ENCODE measurements around the gene TH.
"Not testable (repeated sequence)": the region's sequence is repeated elsewhere in the genome, so short reads cannot be mapped to it uniquely, and the experiment has no call there.

Gene TH

DNA sequence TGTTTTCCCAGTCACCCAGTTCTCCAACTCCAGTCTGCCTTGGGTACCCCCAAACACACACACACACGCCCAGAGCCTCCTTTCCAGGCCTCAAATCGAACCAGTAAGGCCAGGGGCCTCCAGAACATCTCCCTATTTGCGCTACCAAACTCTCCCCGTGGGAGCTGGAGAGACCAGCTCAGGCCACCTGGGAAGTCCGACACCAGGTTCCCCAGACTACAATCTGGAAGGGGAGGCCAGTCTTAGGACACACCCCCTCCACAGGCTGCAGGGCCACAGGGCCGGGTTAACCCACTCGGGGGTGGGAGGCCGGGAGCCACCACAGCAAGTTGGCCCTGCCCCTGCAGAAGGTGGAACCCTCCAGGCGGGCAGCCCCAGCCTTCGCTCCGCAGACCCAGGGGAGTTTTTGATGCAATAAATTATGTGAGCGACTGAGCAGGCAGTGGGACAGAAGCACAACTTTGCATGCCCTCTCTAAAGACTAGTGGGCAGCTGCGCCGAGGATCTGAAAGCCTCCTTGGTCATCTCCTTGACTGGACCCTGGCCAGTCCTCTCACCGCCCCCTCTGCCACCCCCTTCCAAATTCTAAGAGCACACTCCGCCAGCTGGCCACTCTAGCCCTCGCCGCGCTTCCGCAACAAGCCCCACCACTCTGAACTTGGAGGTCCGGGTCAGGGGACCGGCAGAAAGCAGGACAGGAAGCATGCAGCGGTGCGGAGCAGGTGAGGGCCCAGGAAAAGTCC, 35.2 kb downstream of the TH start:
- in situ Hi-C loops (cut with MboI; ENCODE audit: low sequenced_read_pairs), result no loop called here

- in situ Hi-C loops (cut with MboI; ENCODE audit: low sequenced_read_pairs), result no loop called here
Measured at GRCh38 chr11:2135648-2136201, 35.9 kb downstream of the TH start.

GRCh38 chr11:2135018-2135569, 36.5 kb downstream of the TH start:
- in situ Hi-C loops (cut with MboI; ENCODE audit: low sequenced_read_pairs), result no loop called here

DNA sequence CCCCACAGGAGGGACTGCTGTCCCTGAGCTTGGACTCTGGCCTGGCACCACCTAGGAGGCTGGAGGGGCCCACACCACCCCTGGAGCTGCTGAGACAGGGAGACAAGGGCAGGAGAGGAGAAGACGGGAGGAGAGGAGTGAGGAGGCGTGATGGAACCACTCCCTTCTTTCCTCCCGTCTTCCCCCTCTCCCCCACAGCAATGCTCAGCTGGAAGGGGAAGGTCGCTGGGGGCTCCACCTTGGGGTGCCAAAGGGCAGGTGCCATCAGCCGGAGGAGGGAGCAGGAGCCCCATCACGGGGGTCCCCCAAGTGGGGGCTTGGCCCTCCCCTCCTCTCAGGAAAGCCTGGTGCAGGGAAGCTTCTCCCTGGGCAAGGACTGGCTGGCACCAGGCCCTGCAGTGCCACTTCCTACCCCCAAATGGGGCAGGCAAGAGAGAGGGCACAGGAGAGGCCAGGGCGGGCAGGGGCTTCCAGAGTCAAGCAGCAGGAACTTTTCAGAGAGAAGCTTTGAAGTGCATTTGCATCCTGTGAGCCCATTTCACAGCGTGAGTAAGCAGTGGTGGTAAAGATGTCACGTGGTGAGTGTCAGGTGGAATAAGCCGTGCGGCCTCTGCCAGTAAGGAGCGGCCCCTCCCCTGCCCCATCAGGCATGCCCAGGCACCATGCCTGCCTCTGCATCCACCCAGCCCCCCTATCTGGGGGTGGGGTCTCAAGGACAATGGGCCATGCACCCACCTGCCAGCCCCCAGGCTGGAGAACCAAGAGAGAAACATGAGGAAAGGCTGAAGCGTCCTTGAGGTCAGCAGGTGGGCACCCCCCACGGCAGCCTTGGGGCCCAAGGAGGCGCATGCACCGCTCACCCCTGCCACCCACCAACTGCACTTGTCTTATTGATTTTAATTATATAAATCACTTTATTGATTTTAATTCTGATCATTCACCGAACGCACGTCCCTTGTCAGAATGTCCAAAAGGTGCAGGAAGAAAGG, 37.3 kb downstream of the TH start:
- in situ Hi-C loops (cut with MboI; ENCODE audit: low sequenced_read_pairs), result no loop called here

- in situ Hi-C loops (cut with MboI; ENCODE audit: low sequenced_read_pairs), result no loop called here
Measured at GRCh38 chr11:2133241-2134021, 38.2 kb downstream of the TH start.

GRCh38 chr11:2132874-2133240, 38.8 kb downstream of the TH start:
- in situ Hi-C loops (cut with MboI; ENCODE audit: low sequenced_read_pairs), result no loop called here

GRCh38 chr11:2132246-2132645, 39.4 kb downstream of the TH start:
- in situ Hi-C loops (cut with MboI; ENCODE audit: low sequenced_read_pairs), result no loop called here

DNA sequence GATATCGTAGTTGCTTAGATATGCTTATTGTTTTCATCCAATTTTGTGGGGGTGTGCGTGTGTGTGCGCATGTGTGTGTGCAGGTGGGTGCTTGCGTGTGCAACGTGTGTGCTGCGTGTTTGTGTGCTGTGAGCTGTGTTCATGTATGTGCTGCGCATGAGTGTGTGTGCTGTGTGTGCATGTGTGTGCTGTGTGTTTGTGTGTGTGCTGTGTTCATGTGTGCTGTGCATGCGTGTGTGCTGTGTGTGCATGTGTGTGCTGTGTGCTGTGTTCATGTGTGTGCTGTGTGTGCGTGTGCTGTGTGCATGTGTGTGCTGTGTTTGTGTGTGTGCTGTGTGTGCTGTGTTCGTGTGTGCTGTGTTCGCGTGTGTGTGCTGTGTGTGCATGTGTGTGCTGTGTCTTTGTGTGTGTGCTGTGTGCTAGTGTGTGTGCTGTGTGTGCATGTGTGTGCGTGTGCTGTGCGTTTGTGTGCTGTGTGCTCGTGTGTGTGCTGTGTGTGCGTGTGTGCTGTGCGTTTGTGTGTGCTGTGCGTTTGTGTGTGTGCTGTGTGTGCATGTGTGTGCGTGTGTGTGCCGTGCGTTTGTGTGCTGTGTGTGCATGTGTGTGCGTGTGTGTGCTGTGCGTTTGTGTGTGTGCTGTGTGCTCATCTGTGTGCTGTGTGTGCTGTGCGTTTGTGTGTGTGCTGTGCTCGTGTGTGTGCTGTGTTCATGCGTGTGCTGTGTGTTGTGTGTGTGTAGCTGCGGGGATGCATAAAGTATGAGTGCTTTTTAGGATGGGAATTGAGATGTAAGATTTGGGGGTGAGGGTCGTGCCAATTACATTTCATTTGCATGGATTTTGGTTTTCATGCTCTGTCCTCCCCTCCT, 40.0 kb downstream of the TH start:
- in situ Hi-C loops (cut with MboI; ENCODE audit: low sequenced_read_pairs), result no loop called here

- in situ Hi-C loops (cut with MboI; ENCODE audit: low sequenced_read_pairs), result no loop called here
Measured at GRCh38 chr11:2130881-2131352, 40.7 kb downstream of the TH start.

DNA sequence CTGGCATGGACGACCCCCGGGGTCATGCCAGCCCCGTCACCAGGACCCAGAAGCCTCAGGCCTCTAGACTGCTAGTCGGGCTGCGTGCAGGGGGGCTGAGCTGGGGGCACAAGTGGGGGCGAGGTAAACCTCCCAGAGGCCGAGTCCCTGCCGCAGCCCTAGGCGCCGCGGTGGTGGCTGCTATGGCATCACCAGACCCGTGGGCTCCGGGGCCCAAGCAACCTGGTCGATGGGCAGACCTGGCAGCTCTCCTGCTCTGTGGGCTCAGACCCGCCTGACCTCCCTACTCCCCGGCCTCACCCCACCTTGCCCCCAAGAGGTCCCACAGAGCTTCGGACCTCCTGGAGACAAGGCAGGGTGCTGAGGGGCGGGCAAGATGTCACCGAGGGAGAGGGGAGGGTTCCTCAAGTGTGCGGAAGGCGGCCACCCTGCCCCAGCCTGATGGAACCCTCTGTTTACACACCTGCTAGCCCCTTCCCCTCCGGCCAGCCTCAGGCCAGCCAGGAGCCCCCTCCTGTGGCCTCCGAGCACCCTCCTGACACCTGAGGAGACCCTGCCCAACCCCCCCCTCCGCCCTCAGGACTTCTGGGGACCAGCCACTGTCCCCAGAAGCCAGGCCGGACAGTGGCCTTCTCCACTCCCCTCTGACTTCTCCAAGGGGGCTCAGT, 41.8 kb downstream of the TH start:
- in situ Hi-C loops (cut with MboI; ENCODE audit: low sequenced_read_pairs), result no loop called here

- in situ Hi-C loops (cut with MboI; ENCODE audit: low sequenced_read_pairs), result no loop called here
Measured at GRCh38 chr11:2129308-2129698, 42.3 kb downstream of the TH start.

GRCh38 chr11:2128511-2129307, 42.9 kb downstream of the TH start:
- in situ Hi-C loops (cut with MboI; ENCODE audit: low sequenced_read_pairs), result no loop called here

- in situ Hi-C loops (cut with MboI; ENCODE audit: low sequenced_read_pairs), result no loop called here
Measured at GRCh38 chr11:2128130-2128510, 43.5 kb downstream of the TH start.

- in situ Hi-C loops (cut with MboI; ENCODE audit: low sequenced_read_pairs), result no loop called here
Measured at GRCh38 chr11:2127482-2128129, 44.0 kb downstream of the TH start.

- in situ Hi-C loops (cut with MboI; ENCODE audit: low sequenced_read_pairs), result no loop called here
Measured at GRCh38 chr11:2126520-2127085, 45.0 kb downstream of the TH start.

GRCh38 chr11:2124736-2125484, 46.7 kb downstream of the TH start:
- in situ Hi-C loops (cut with MboI; ENCODE audit: low sequenced_read_pairs), result not testable (repeated sequence)

DNA sequence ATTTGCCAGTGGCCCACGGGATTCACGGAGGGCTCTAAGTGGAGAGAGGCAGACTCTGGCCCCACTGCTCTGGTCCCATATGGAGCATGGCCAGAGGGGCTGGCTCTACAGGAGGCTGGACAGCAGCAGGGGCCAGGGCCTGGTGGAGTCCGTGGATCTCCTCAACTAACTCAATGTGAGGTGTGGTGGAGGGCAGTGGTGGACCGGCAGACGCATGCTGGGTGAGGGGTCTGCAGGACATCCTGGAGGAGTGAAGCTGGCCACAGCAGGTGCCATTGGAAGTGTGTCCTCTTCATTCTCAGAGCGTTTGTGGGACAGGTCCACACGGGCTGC, 48.0 kb downstream of the TH start:
- in situ Hi-C loops (cut with MboI; ENCODE audit: low sequenced_read_pairs), result no loop called here

All from HL-60/S4 (cell line).